Measurements from ENCODE around the gene CAPN5.
A peak's percentile ranks its signal among the peaks of the same experiment; 100 is the strongest.

Gene CAPN5

GRCh38 chr11:77111946-77112345 is 45.2 kb downstream of the CAPN5 start:
- no peak for DNase-seq (ENCODE audit: extremely low read depth, insufficient read length)
- TF ChIP-seq CTCF (IDR thresholded peaks at IDR 0.05; ENCODE audit: insufficient read depth, low read length, poor library complexity, severe bottlenecking) = no peak
- Histone ChIP-seq H3K27me3 (replicated peaks; ENCODE audit: control insufficient read depth, insufficient read depth, low read length) (no peaks in the 10 kb centered on the region), H3K4me3 (replicated peaks; ENCODE audit: low read depth, low read length) (no peak overlapping the region), H3K36me3 (ENCODE audit: control insufficient read depth, insufficient read depth, low read length) (no peaks in the 10 kb centered on the region)

- TF ChIP-seq CTCF (IDR thresholded peaks at IDR 0.05; ENCODE audit: insufficient read depth, low read length, poor library complexity, severe bottlenecking) = no peak
- Histone ChIP-seq H3K4me3 (replicated peaks; ENCODE audit: low read depth, low read length) (no peak overlapping the region), H3K36me3 (ENCODE audit: control insufficient read depth, insufficient read depth, low read length) (no peaks in the 10 kb centered on the region), H3K27me3 (replicated peaks; ENCODE audit: control insufficient read depth, insufficient read depth, low read length) (no peaks in the 10 kb centered on the region)
- DNase-seq (ENCODE audit: extremely low read depth, insufficient read length) = no peak
These were observed 46.0 kb downstream of the CAPN5 start for GRCh38 chr11:77112641-77113381.

- Histone ChIP-seq H3K27me3 (replicated peaks; ENCODE audit: control insufficient read depth, insufficient read depth, low read length) (no peaks in the 10 kb centered on the region), H3K4me3 (replicated peaks; ENCODE audit: low read depth, low read length) (no peak overlapping the region), H3K36me3 (ENCODE audit: control insufficient read depth, insufficient read depth, low read length) (no peaks in the 10 kb centered on the region)
- DNase-seq (ENCODE audit: extremely low read depth, insufficient read length) = no peak
- TF ChIP-seq CTCF (IDR thresholded peaks at IDR 0.05; ENCODE audit: insufficient read depth, low read length, poor library complexity, severe bottlenecking) = peak; percentile 57
These were observed 46.8 kb downstream of the CAPN5 start for GRCh38 chr11:77113382-77114088.

GRCh38 chr11:77114089-77114463 is 47.3 kb downstream of the CAPN5 start:
- Histone ChIP-seq H3K36me3 (ENCODE audit: control insufficient read depth, insufficient read depth, low read length) (no peaks in the 10 kb centered on the region), H3K4me3 (replicated peaks; ENCODE audit: low read depth, low read length) (no peak overlapping the region), H3K27me3 (replicated peaks; ENCODE audit: control insufficient read depth, insufficient read depth, low read length) (no peaks in the 10 kb centered on the region)
- DNase-seq (ENCODE audit: extremely low read depth, insufficient read length) = no peak
- TF ChIP-seq CTCF (IDR thresholded peaks at IDR 0.05; ENCODE audit: insufficient read depth, low read length, poor library complexity, severe bottlenecking) = no peak

- DNase-seq (ENCODE audit: extremely low read depth, insufficient read length) = no peak
- no peaks in the 10 kb centered on the region for H3K27me3 ChIP-seq (replicated peaks; ENCODE audit: control insufficient read depth, insufficient read depth, low read length)
- no peak overlapping the region for H3K4me3 ChIP-seq (replicated peaks; ENCODE audit: low read depth, low read length)
- no peaks in the 10 kb centered on the region for H3K36me3 ChIP-seq (ENCODE audit: control insufficient read depth, insufficient read depth, low read length)
- TF ChIP-seq CTCF (IDR thresholded peaks at IDR 0.05; ENCODE audit: insufficient read depth, low read length, poor library complexity, severe bottlenecking) = no peak
These were observed 48.4 kb downstream of the CAPN5 start for GRCh38 chr11:77115181-77115611.

All from GM06990 (cell line).